HEK293T (cell line): ENCODE measurements around the gene SLC7A6OS.

Experiments
- CTCF ChIA-PET: fragments of 350-600 bp; formaldehyde crosslinking; extraction: SDS; loops from one replicate; lab custom pipeline; 2021; ENCODE audit warnings: antibody characterized with exemption, inconsistent platforms; lab: Yijun Ruan, JAX
- POLR2A ChIA-PET: fragments of 350-600 bp; formaldehyde crosslinking; extraction: SDS; loops from one replicate; lab custom pipeline; 2020; ENCODE audit warnings: antibody characterized with exemption, inconsistent platforms; lab: Yijun Ruan, JAX
- DNase-seq: peaks from one replicate; pipeline ENCODE4 v3.0.0; 2012; ENCODE audit warnings: mixed read lengths; ENCODE audit errors: extremely low spot score
- ARNT ChIP-seq: fragments of 450-650 bp; IDR thresholded peaks from 2 replicates; pipeline ENCODE4 v1.6.1; 2017; ENCODE audit warnings: mild to moderate bottlenecking
- BHLHE40 ChIP-seq: fragments of 450-650 bp; IDR thresholded peaks from 2 replicates; pipeline ENCODE4 v1.6.1; 2016; ENCODE audit warnings: mild to moderate bottlenecking, moderate library complexity, borderline replicate concordance
- CTBP1 ChIP-seq: fragments of 450-650 bp; IDR thresholded peaks from 2 replicates; pipeline ENCODE4 v1.6.1; 2016; ENCODE audit warnings: borderline replicate concordance
- ELF4 ChIP-seq: fragments of 450-650 bp; IDR thresholded peaks from 2 replicates; pipeline ENCODE4 v1.6.1; 2017; ENCODE audit warnings: antibody characterized with exemption
- FOXA1 ChIP-seq: fragments of 450-650 bp; IDR thresholded peaks from 2 replicates; pipeline ENCODE4 v1.6.1; 2016; ENCODE audit warnings: mild to moderate bottlenecking
- FOXK2 ChIP-seq: fragments of 450-650 bp; IDR thresholded peaks from 2 replicates; pipeline ENCODE4 v1.6.1; 2016; ENCODE audit warnings: mild to moderate bottlenecking
- FOXM1 ChIP-seq: fragments of 450-650 bp; IDR thresholded peaks from 2 replicates; pipeline ENCODE4 v1.6.1; 2017; ENCODE audit warnings: mild to moderate bottlenecking, borderline replicate concordance
- HDGF ChIP-seq: fragments of 450-650 bp; IDR thresholded peaks from 2 replicates; pipeline ENCODE4 v1.6.1; 2017; ENCODE audit warnings: antibody characterized with exemption, borderline replicate concordance
- L3MBTL2 ChIP-seq: fragments of 450-650 bp; conservative IDR thresholded peaks from 2 replicates; pipeline ENCODE4 v1.6.1; 2016; ENCODE audit warnings: mild to moderate bottlenecking
- LEF1 ChIP-seq: fragments of 450-650 bp; IDR thresholded peaks from 2 replicates; pipeline ENCODE4 v1.6.1; 2017; ENCODE audit warnings: mild to moderate bottlenecking, borderline replicate concordance
- NFRKB ChIP-seq: fragments of 450-650 bp; IDR thresholded peaks from 2 replicates; pipeline ENCODE4 v1.6.1; 2016; ENCODE audit warnings: mild to moderate bottlenecking, moderate library complexity
- PKNOX1 ChIP-seq: fragments of 450-650 bp; IDR thresholded peaks from 2 replicates; pipeline ENCODE4 v1.6.1; 2016
- SP1 ChIP-seq: fragments of 450-650 bp; IDR thresholded peaks from 2 replicates; pipeline ENCODE4 v1.6.1; 2017
- SUZ12 ChIP-seq: fragments of 450-650 bp; IDR thresholded peaks from 2 replicates; pipeline ENCODE4 v1.6.1; 2016; ENCODE audit warnings: mild to moderate bottlenecking
- TARDBP ChIP-seq: fragments of 450-650 bp; IDR thresholded peaks from 2 replicates; pipeline ENCODE4 v1.6.1; 2016
- ZNF384 ChIP-seq: fragments of 450-650 bp; IDR thresholded peaks from 2 replicates; pipeline ENCODE4 v1.6.1; 2016

The SLC7A6OS gene

GRCh38 chr16:68310774-68311511 is at the start of gene SLC7A6OS, which contains the start of gene PRMT7:
TSS of gene SLC7A6OS (minus strand) at chr16:68310946. CDS start at chr16:68310926, 20 bp downstream.
TSS of gene PRMT7 (plus strand) at chr16:68311019. CDS start at chr16:68315980, 4,961 bp downstream.
- POLR2A ChIA-PET = interaction anchor here (0.5 to 2.4 kb wide), 20 partner anchors 9 to 782 kb away, joined by 3 to 35 read pairs (median 7); partner anchors contain the start of genes ESRP2, RIPOR1 and SLC7A6
- peak; percentile 95 for DNase-seq
- no peak for TF ChIP-seq TARDBP
- TF ChIP-seq ELF4 = peak; percentile 77
- peak; percentile 92 for TF ChIP-seq L3MBTL2
- CTCF ChIA-PET = interaction anchor here (0.5 to 2.0 kb wide), 5 partner anchors 18 to 118 kb away, joined by 3 to 8 read pairs (median 3); partner anchors contain the start of gene SLC7A6

- TF ChIP-seq NFRKB (no peak), BHLHE40 (no peak), FOXA1 (no peak), TARDBP (no peak), HDGF (no peak), LEF1 (no peak), FOXK2 (no peak), ARNT (no peak), CTBP1 (no peak), PKNOX1 (no peak), SP1 (no peak), SUZ12 (no peak), ZNF384 (no peak), FOXM1 (no peak), ELF4 (no peak), L3MBTL2 (no peak)
- DNase-seq = no peak
- ChIA-PET CTCF (no interaction called here), POLR2A (interaction anchor here (1.4 kb wide), 1 partner anchor 49 kb away, joined by 6 read pairs; the partner anchor contains the start of genes PRMT7 and SLC7A6OS)
These were observed 48.8 kb upstream of the SLC7A6OS start for GRCh38 chr16:68359398-68360191.

- ChIA-PET POLR2A (no interaction called here), CTCF (no interaction called here)
- TF ChIP-seq ELF4 (no peak), HDGF (no peak), ZNF384 (no peak), FOXM1 (no peak), SP1 (no peak)
- DNase-seq = no peak
These were observed 48.2 kb upstream of the SLC7A6OS start for GRCh38 chr16:68358951-68359350.

- TF ChIP-seq NFRKB (no peak), FOXK2 (no peak), ARNT (no peak), ELF4 (no peak), LEF1 (no peak), SUZ12 (no peak), FOXM1 (no peak), TARDBP (no peak)
- DNase-seq = no peak
- POLR2A ChIA-PET = no interaction called here
- CTCF ChIA-PET = no interaction called here
These were observed 47.2 kb upstream of the SLC7A6OS start for GRCh38 chr16:68357923-68358322.

GRCh38 chr16:68357521-68357922 is 46.8 kb upstream of the SLC7A6OS start:
- ChIA-PET CTCF (no interaction called here), POLR2A (no interaction called here)
- DNase-seq = no peak
- TF ChIP-seq FOXK2 = no peak
- no peak for TF ChIP-seq BHLHE40
- TF ChIP-seq CTBP1 = no peak
- no peak for TF ChIP-seq FOXA1
- TF ChIP-seq PKNOX1 = no peak
- no peak for TF ChIP-seq NFRKB
- TF ChIP-seq HDGF = no peak
- TF ChIP-seq FOXM1 = no peak
- no peak for TF ChIP-seq ZNF384
- TF ChIP-seq TARDBP = no peak
- no peak for TF ChIP-seq SUZ12
- TF ChIP-seq SP1 = no peak
- TF ChIP-seq ARNT = no peak
- TF ChIP-seq LEF1 = no peak
- TF ChIP-seq L3MBTL2 = no peak
- TF ChIP-seq ELF4 = no peak

GRCh38 chr16:68356919-68357286 is 46.2 kb upstream of the SLC7A6OS start:
- DNase-seq = no peak
- ChIA-PET POLR2A (no interaction called here), CTCF (no interaction called here)
- TF ChIP-seq BHLHE40 (no peak), LEF1 (no peak), SP1 (no peak), PKNOX1 (no peak), ARNT (no peak), FOXK2 (no peak), CTBP1 (no peak), ELF4 (no peak), FOXM1 (no peak)
